GM19395 (cell line): Measurements from ENCODE around the gene DDX28.

Experiments
- ATAC-seq: cut with Tn5 transposase; IDR thresholded peaks from one replicate; pipeline ENCODE4 v1.9.1; 2021; ENCODE audit warnings: mild to moderate bottlenecking, moderate library complexity; ENCODE audit not compliant: unreplicated experiment

Gene DDX28

GRCh38 chr16:67971111-67971510, 51.9 kb downstream of the DDX28 start:
- ATAC-seq: no peak
